HepG2 (cell line): ENCODE measurements around the gene CBX7. TPM values are rescaled to one million over a fixed set of nuclear protein-coding genes. Genes with fewer than 3 reads are reported as not detected.

Experiments
- ATAC-seq: fragments of 200-7000 bp; cut with Tn5 transposase; 3 replicates; pipeline ENCODE4 v1.9.1; 2020; ENCODE audit warnings: mild to moderate bottlenecking, moderate library complexity
- BruUV-seq: library from RNA; stranded (reverse); fragments of 400-500 nt; replicated peaks from 2 replicates; lab custom pipeline; 2021; lab: Mats Ljungman, UMichigan
- CTCF ChIA-PET: fragments of 300-600 bp; formaldehyde crosslinking; extraction: SDS; loops from one replicate; lab custom pipeline; 2021; ENCODE audit warnings: low total read pairs, inconsistent platforms, low intra/inter-chr PET ratio; lab: Yijun Ruan, JAX
- POLR2A ChIA-PET: fragments of 350-600 bp; sonication (Branson Sonifier 250); formaldehyde crosslinking; loops from one replicate; lab custom pipeline; 2020; ENCODE audit warnings: antibody characterized with exemption, inconsistent platforms; lab: Yijun Ruan, JAX
- DNase-seq: peaks from one replicate; pipeline ENCODE4 v3.0.0-alpha.2; 2015; ENCODE audit warnings: low spot score
- FAIRE-seq: peaks from 3 replicates; lab custom pipeline; 2011; peaks lifted over from hg19 to GRCh38; lab: Jason Lieb, UNC
- H2AFZ ChIP-seq: one replicate; pipeline ENCODE4 v1.6.1; 2011; ENCODE audit warnings: low read length, inconsistent platforms
- H3K27ac ChIP-seq: fragments of 300-600 bp; 3 replicates; pipeline ENCODE4 v1.8.0; 2011; ENCODE audit warnings: mixed run types, mild to moderate bottlenecking, mixed read lengths, low read length, inconsistent platforms; ENCODE audit not compliant: insufficient read depth; ENCODE audit errors: extremely low read length
- H3K27me3 ChIP-seq, 2 experiments: fragments of 200-600 bp in 1 of 2; 2 replicates in 1 of 2; 3 replicates in 1 of 2; pipeline versions ENCODE4 v1.6.0 to v1.8.0; 2011; ENCODE audit warnings: low read length in 2 of 2, mild to moderate bottlenecking in 2 of 2, moderate library complexity in 2 of 2, inconsistent platforms in 1 of 2; ENCODE audit not compliant: insufficient read depth in 2 of 2, control insufficient read depth in 1 of 2
- H3K36me3 ChIP-seq, 2 experiments: fragments of 200-600 bp in 1 of 2; replicated peaks in 1 of 2; 2 replicates in 1 of 2; 3 replicates in 1 of 2; pipeline versions ENCODE4 v1.5.1 to v1.8.0; 2011; ENCODE audit warnings: low read length in 2 of 2, inconsistent platforms in 1 of 2; ENCODE audit not compliant: insufficient read depth in 2 of 2, control insufficient read depth in 1 of 2
- H3K4me1 ChIP-seq: 2 replicates; pipeline ENCODE4 v1.5.1; 2012; ENCODE audit warnings: low read length, inconsistent platforms; ENCODE audit not compliant: insufficient read depth
- H3K4me2 ChIP-seq: 2 replicates; pipeline ENCODE4 v1.6.0; 2011; ENCODE audit warnings: low read depth, low read length, inconsistent platforms
- H3K4me3 ChIP-seq, 3 experiments: fragments of 200-600 bp in 1 of 3; sonication (generic), shearing (Covaris generic) in 1 of 3; replicated peaks in 1 of 3; 2 replicates each; pipeline ENCODE4 v1.5.1; 2011 to 2016; ENCODE audit warnings: low read length in 3 of 3, inconsistent platforms in 2 of 3, low read depth in 2 of 3, mild to moderate bottlenecking in 2 of 3, control low read depth in 1 of 3, mixed read lengths in 1 of 3; ENCODE audit not compliant: insufficient read depth in 1 of 3
- H3K79me2 ChIP-seq: one replicate; pipeline ENCODE4 v1.6.1; 2011; ENCODE audit warnings: low read length, inconsistent platforms; ENCODE audit not compliant: insufficient read depth
- H3K9ac ChIP-seq: 2 replicates; pipeline ENCODE4 v1.6.0; 2011; ENCODE audit warnings: mild to moderate bottlenecking, low read depth, low read length, inconsistent platforms; ENCODE audit not compliant: insufficient read depth
- H3K9me3 ChIP-seq: 2 replicates; pipeline ENCODE4 v1.5.1; 2012; ENCODE audit warnings: mild to moderate bottlenecking, low read length
- H4K20me1 ChIP-seq: 2 replicates; pipeline ENCODE4 v1.6.0; 2011; ENCODE audit warnings: inconsistent platforms, mild to moderate bottlenecking, low read length, moderate library complexity; ENCODE audit not compliant: insufficient read depth
- BATF2 ChIP-seq: sonication (generic); formaldehyde crosslinking; IDR thresholded peaks from 2 replicates; pipeline ENCODE4 v1.8.0; 2022; ENCODE audit warnings: mild to moderate bottlenecking, missing genetic modification reagents, moderate library complexity
- GABPA ChIP-seq, 2 experiments: IDR thresholded peaks; 2 replicates each; pipeline ENCODE4 v1.6.1; 2011 to 2016; ENCODE audit warnings: low read depth in 2 of 2, low read length in 1 of 2, missing biosample characterization in 1 of 2, missing genetic modification characterization in 1 of 2
- KDM2A ChIP-seq: sonication (generic); formaldehyde crosslinking; IDR thresholded peaks from 2 replicates; pipeline ENCODE4 v1.4.0; 2020; ENCODE audit warnings: low read depth, missing genetic modification reagents, borderline replicate concordance
- MEF2D ChIP-seq: sonication (generic); formaldehyde crosslinking; IDR thresholded peaks from 2 replicates; pipeline ENCODE4 v1.5.1; 2020; ENCODE audit warnings: mild to moderate bottlenecking, missing genetic modification reagents
- NAIF1 ChIP-seq: sonication (generic); formaldehyde crosslinking; IDR thresholded peaks from 2 replicates; pipeline ENCODE4 v1.5.0; 2020; ENCODE audit warnings: mild to moderate bottlenecking, missing genetic modification reagents, borderline replicate concordance
- NFE2L2 ChIP-seq: fragments of 150-350 bp; IDR thresholded peaks from 2 replicates; pipeline ENCODE4 v1.6.1; 2014; ENCODE audit warnings: low read length
- NFIB ChIP-seq: sonication (generic); formaldehyde crosslinking; IDR thresholded peaks from 2 replicates; pipeline ENCODE4 v1.9.0; 2021; ENCODE audit warnings: missing genetic modification reagents, mild to moderate bottlenecking, borderline replicate concordance
- NFYB ChIP-seq: sonication (generic); formaldehyde crosslinking; IDR thresholded peaks from 2 replicates; pipeline ENCODE4 v1.4.0; 2020; ENCODE audit warnings: missing genetic modification reagents
- RNF2 ChIP-seq: fragments of 450-650 bp; conservative IDR thresholded peaks from 2 replicates; pipeline ENCODE4 v1.6.1; 2016; ENCODE audit warnings: low read depth
- RORA ChIP-seq: sonication (generic); formaldehyde crosslinking; IDR thresholded peaks from 2 replicates; pipeline ENCODE4 v1.5.0; 2020; ENCODE audit warnings: mild to moderate bottlenecking, missing genetic modification reagents, moderate library complexity
- SMARCE1 ChIP-seq: fragments of 450-650 bp; IDR thresholded peaks from 2 replicates; pipeline ENCODE4 v1.6.1; 2017; ENCODE audit warnings: borderline replicate concordance
- U2AF2 ChIP-seq: fragments of 200-400 bp; formaldehyde crosslinking; IDR thresholded peaks from 2 replicates; pipeline ENCODE4 v1.6.1; 2017; ENCODE audit warnings: low read depth, mild to moderate bottlenecking, low read length
- ZFP36 ChIP-seq: fragments of 150-350 bp; IDR thresholded peaks from 2 replicates; pipeline ENCODE4 v1.6.1; 2018; ENCODE audit warnings: borderline replicate concordance, low read length, low read depth; ENCODE audit not compliant: partially characterized antibody
- ZNF225 ChIP-seq: sonication (generic); formaldehyde crosslinking; IDR thresholded peaks from 2 replicates; pipeline ENCODE4 v1.4.0; 2020; ENCODE audit warnings: mild to moderate bottlenecking, missing genetic modification reagents
- ZNF232 ChIP-seq: sonication (generic); formaldehyde crosslinking; IDR thresholded peaks from 2 replicates; pipeline ENCODE4 v1.4.0; 2020; ENCODE audit warnings: missing genetic modification reagents, borderline replicate concordance
- ZNF629 ChIP-seq: sonication (generic); formaldehyde crosslinking; conservative IDR thresholded peaks from 2 replicates; pipeline ENCODE4 v1.5.0; 2020; ENCODE audit warnings: missing genetic modification reagents
- ZSCAN20 ChIP-seq: sonication (generic); formaldehyde crosslinking; IDR thresholded peaks from 2 replicates; pipeline ENCODE4 v1.4.0; 2020; ENCODE audit warnings: missing genetic modification reagents, mild to moderate bottlenecking, borderline replicate concordance
- whole genome bisulfite sequencing: methylation state at CpG from one replicate; pipeline ENCODE4 v1.1.6; 2017; ENCODE audit warnings: low lambda C conversion rate; 5-methylcytosine and 5-hydroxymethylcytosine counted together
- in situ Hi-C: cut with HindIII; loops from 2 replicates; pipeline ENCODE4 v1.10.0; 2017; ENCODE audit warnings: low pct_unique_long_range_greater_than_20kb; ENCODE audit not compliant: extremely low pct_ligation_motif_present
- intact Hi-C: fragments of 100-400 bp; cut with micrococcal nuclease; formaldehyde crosslinking; loops from one replicate; pipeline ENCODE4 v1.10.0; 2022; ENCODE audit not compliant: unreplicated experiment
- polyA plus RNA-seq, 8 experiments: library from polyadenylated mRNA; depleted of rRNA in 3 of 8; stranded (reverse) in 7 of 8; unstranded in 1 of 8; fragments of >200 nt; fragmentation: Illumina TruSeq in 4 of 8; extraction: Trizol in 4 of 8; gene quantifications; 2 replicates each; pipeline versions ENCODE4 v1.2.1 to v1.2.3, GENCODE V29; 2011 to 2016; ENCODE audit warnings: low read depth in 4 of 8, missing spikeins in 1 of 8, mixed read lengths in 1 of 8; ENCODE audit not compliant: insufficient read depth in 1 of 8
- total RNA-seq, 5 experiments: library from RNA; depleted of rRNA; stranded (reverse); fragments of >200 nt; fragmentation: Illumina TruSeq; extraction: Trizol; gene quantifications; 2 replicates each; pipeline ENCODE4 v1.2.3, GENCODE V29; 2016; ENCODE audit warnings: low read depth in 1 of 5
- TF ChIP-seq, protein P1 (sequence below): sonication (generic); formaldehyde crosslinking; conservative IDR thresholded peaks from 2 replicates; pipeline ENCODE4 v1.5.0; 2020; ENCODE audit warnings: missing genetic modification reagents

Gene CBX7
- total and polyA plus RNA-seq, 2 of the 13 experiments (the other 11 are each of a cell fraction or from before 2014, with no cell fraction given) = 0.35 to 4.9 TPM

DNA sequence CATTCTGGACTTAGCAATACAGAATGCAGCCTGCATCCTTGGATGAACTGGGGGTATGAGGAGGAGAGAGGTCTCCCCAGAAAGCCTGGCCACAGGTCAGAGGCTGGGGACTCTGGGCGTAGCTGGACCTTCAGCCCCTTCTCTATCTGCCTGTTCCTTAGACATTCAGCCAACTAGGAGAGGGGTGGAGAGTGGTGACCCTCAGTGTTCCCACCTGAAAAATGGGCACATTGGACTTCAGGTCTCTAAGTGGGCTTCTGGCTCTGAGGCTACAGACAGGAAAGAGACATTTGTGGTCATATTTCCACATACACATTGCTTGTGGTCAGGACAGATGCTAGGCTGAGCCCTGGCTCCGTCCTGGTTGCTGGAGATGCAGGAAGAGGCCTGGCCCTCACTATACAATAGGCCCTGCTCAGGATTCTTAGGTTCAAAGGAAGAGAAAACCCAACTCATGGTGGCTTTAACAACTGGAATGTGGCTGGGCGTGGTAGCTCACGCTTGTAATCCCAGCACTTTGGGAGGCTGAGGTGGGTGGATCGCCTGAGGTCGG, 30.1 kb upstream of the CBX7 start:
- POLR2A ChIA-PET = no interaction called here
- H3K36me3 ChIP-seq = no peaks in the 10 kb centered on the region
- in situ Hi-C loops (no loop called here), intact Hi-C loops (no loop called here)
- WGBS = 76% methylated on average over 6 of the region's 6 CpGs
- no peaks in the 10 kb centered on the region for H3K79me2 ChIP-seq
- H4K20me1 ChIP-seq = no peaks in the 10 kb centered on the region
- H3K4me3 ChIP-seq = no peak overlapping the region
- FAIRE-seq (no peak), ATAC-seq (no peak), DNase-seq (no peak)
- TF ChIP-seq ZNF629 (CRISPR knock-in tag) (peak; percentile 75), BATF2 (no peak), NFE2L2 (no peak)
- H3K27me3 ChIP-seq = peaks cover 0 to 18% of the 10 kb centered on the region in 2 experiments; a peak in 1 of 5 replicates
- H3K9me3 ChIP-seq = no peaks in the 10 kb centered on the region
- H3K4me2 ChIP-seq = no peak overlapping the region
- CTCF ChIA-PET = no interaction called here
- no peak overlapping the region for H2AFZ ChIP-seq
- no peak overlapping the region for H3K9ac ChIP-seq
- BruUV-seq = no TSS peak
- no peak overlapping the region for H3K27ac ChIP-seq
- peaks cover 56% of the 10 kb centered on the region for H3K4me1 ChIP-seq

DNA sequence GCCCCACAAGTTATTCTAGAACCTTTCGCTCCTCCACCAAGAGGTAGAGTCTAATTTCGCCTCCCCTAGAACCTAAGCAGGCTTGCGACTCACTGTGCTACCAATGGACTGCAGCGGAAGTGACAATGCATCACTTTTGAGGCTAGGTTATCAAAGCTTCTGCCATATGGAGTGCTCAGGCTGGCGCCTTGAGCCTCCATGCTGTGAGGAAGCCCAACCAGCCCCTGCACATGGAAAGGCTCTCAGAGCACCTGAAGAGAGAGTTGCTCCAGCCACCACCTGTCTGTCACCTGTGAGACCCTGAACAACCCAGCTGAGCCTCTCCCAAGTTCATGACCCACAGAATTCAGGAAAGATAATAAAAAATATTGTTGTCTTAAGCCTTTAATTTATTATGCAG, 29.3 kb upstream of the CBX7 start:
- in situ Hi-C loops = no loop called here
- ChIA-PET POLR2A (no interaction called here), CTCF (no interaction called here)
- BruUV-seq = no TSS peak
- FAIRE-seq = no peak
- H3K4me2 ChIP-seq = no peak overlapping the region
- DNase-seq = no peak
- H3K4me3 ChIP-seq = no peak overlapping the region
- H3K9ac ChIP-seq = no peak overlapping the region
- no peaks in the 10 kb centered on the region for H3K9me3 ChIP-seq
- peaks cover 0 to 14% of the 10 kb centered on the region in 2 experiments; a peak in 1 of 5 replicates for H3K27me3 ChIP-seq
- WGBS = 93% methylated on average over 2 of the region's 5 CpGs
- H3K36me3 ChIP-seq = no peaks in the 10 kb centered on the region
- H3K4me1 ChIP-seq = peaks cover 56% of the 10 kb centered on the region
- no peak for ATAC-seq
- no peak overlapping the region for H3K27ac ChIP-seq
- no peak overlapping the region for H2AFZ ChIP-seq
- no peaks in the 10 kb centered on the region for H4K20me1 ChIP-seq
- no peaks in the 10 kb centered on the region for H3K79me2 ChIP-seq
- intact Hi-C loops = no loop called here
- TF ChIP-seq GABPA (IDR thresholded peaks at IDR 0.05; ENCODE audit: low read depth, low read length) (no peak), GABPA (CRISPR knock-in tag; IDR thresholded peaks at IDR 0.05; ENCODE audit: low read depth) (no peak), NFYB (CRISPR knock-in tag) (no peak), NAIF1 (CRISPR knock-in tag) (no peak), RORA (CRISPR knock-in tag) (no peak), U2AF2 (no peak), SMARCE1 (no peak), ZNF225 (CRISPR knock-in tag) (no peak), ZNF232 (no peak), MEF2D (no peak), ZSCAN20 (CRISPR knock-in tag) (no peak), RNF2 (no peak), NFIB (CRISPR knock-in tag) (no peak), ZFP36 (no peak), KDM2A (no peak)
- TF ChIP-seq, protein P1, sequence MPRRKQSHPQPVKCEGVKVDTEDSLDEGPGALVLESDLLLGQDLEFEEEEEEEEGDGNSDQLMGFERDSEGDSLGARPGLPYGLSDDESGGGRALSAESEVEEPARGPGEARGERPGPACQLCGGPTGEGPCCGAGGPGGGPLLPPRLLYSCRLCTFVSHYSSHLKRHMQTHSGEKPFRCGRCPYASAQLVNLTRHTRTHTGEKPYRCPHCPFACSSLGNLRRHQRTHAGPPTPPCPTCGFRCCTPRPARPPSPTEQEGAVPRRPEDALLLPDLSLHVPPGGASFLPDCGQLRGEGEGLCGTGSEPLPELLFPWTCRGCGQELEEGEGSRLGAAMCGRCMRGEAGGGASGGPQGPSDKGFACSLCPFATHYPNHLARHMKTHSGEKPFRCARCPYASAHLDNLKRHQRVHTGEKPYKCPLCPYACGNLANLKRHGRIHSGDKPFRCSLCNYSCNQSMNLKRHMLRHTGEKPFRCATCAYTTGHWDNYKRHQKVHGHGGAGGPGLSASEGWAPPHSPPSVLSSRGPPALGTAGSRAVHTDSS (CRISPR knock-in tag) = no peak
